ENCODE data around the gene THAP7.
"Not testable (repeated sequence)": the region's sequence is repeated elsewhere in the genome, so short reads cannot be mapped to it uniquely, and the experiment has no call there.

Gene THAP7

GRCh38 chr22:21012446-21013407 is 10.8 kb upstream of the THAP7 start:
- DNase-seq (ENCODE audit: low read depth) = no peak

DNA sequence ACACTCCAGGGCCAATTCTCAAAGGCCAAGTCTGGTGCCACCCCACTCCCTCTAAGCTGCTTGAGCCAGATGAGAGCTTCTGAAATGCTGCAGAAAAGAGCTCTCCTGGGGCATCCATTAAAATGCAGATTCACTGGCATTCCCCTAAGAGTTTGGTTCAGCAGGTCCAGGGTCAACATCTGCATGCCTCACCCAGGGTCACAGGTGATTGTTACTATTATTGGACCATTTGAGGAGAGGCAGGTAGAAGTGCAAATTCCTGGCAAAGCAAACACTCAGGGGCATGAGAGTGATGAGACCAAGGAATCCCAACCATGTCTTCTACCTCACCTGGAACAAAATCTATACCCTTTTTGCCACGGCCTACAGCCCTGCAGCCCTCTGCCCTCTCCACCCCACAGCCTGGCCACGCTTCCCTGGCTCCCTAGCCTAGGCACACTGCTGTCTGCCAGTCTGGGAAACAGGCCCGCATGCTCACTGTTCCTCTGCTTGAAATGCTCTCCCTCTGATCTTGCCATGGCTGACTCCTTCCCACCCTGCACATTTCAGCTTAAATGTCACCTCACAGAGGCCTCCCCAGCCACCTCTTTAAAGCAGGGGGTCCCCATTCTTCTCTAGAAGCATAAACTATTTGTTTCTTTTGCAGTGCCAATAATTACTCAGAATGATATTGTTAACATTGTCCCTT is 8.7 kb upstream of the THAP7 start:
- DNase-seq (ENCODE audit: low read depth) = no peak

GRCh38 chr22:21009638-21010425 is 7.9 kb upstream of the THAP7 start:
- no peak for DNase-seq (ENCODE audit: low read depth)

GRCh38 chr22:21009208-21009607 is 7.3 kb upstream of the THAP7 start:
- DNase-seq (ENCODE audit: low read depth) = not testable (repeated sequence)

GRCh38 chr22:21003782-21004181 is 1.9 kb upstream of the THAP7 start:
- no peak for DNase-seq (ENCODE audit: low read depth)

DNA sequence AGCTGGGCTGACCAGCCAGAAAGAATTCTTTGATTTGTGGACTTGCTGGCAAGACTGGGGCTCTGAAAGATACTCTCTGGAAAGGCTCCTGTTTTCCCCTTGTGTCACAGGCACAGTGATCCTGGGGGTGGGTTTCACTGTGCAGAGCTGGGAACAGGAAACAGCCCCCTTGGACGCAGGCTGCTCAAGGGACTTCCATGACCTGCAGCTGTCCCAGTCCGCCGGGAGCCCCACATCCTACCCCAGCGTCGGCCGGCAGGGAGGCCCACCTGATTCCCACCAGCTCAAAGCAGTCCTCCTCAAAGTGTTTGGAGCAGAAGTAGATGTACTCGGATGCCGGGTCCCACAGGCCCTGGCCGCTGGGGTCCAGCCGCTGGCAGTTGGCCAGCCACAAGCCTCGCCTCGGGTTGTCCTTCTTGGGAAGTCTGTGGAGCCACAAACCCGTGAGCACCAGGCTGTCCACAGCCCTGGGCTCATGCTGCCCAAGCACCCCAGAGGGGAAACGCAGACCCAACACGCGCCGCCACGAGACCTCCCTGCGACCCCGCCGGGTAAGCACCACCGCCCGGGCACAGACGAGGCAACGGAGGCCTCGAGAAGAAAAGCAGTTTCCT is 824 bp downstream of the THAP7 start:
- DNase-seq (ENCODE audit: low read depth) = no peak

DNA sequence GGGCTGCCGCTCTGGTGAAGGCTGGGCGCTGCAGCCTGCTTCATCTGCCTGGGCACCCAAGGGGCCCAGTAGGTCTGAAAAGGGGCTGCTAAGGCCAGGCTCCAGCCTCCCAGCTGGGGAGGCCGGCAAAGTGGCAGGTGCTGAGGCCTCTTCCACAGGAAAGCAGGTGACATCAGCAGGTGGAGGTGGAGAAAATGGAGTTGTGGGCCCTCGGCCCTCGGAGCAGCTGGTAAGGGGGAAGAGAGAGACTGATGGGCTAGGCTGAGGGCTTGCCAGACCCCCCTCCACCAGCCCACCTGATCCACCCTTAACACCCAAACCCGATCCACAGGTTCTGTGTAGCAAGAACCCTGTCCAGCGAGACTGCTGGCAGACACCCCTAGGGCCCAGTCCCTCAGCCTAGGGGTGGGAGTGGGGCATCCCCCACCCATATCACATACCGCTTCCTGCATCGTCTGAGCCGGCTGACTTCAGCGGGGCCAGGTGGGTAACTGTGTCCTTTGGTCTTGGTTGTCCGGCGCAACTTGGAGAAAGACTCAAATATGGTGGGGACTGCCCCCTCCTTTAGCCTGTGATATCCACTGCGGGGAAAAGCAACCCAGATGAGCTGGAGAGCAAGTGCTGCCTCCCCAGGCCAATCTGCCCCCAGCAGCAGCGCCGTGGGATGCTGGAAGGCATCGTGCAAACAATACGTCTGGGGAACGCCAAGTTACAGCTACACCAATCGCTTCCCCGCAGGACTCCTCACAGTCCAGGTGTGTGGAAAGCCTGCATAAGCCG is 1.5 kb downstream of the THAP7 start:
- DNase-seq (ENCODE audit: low read depth) = no peak

GRCh38 chr22:20999350-21000206 is 2.3 kb downstream of the THAP7 start:
- DNase-seq (ENCODE audit: low read depth) = no peak

GRCh38 chr22:20998411-20999336 is 3.2 kb downstream of the THAP7 start:
- DNase-seq (ENCODE audit: low read depth) = no peak

DNA sequence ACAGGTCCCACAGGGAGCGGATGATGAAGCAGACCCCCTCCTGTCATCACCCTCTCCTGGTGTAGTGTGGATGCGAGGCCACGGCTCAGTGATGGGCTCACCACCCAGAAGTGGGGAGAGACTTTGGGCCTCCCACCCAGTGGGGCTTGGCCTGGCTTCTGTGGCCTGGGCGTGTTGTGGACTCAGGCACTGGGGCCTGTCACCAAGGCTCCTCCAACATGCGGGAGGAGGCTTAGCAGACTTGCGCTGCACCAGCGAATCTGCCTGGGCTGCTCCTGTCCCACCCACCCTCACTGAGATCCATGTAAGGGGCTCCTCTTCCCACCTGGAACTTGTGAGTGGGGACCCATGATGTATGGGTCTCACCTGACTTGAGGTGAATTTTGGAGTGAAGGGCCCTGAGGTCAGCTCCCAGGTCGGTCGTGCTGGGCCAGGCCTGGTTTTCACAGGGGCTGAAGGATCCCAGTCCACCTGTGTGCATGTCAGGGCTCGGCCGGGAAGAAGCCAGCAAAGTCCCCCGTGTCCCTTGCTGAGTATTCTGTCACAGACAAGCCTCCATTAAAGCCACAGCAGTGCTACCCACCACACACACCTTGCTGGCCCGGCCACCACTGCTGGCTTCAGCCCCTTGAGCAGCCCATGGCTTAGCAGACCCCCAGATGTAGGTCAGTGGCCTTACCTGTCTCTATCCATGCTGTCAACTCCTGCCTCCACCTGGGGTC is 4.2 kb downstream of the THAP7 start:
- DNase-seq (ENCODE audit: low read depth) = no peak

GRCh38 chr22:20996598-20997535 is 5.1 kb downstream of the THAP7 start:
- no peak for DNase-seq (ENCODE audit: low read depth)

GRCh38 chr22:20996031-20996410 is 5.9 kb downstream of the THAP7 start:
- no peak for DNase-seq (ENCODE audit: low read depth)

DNA sequence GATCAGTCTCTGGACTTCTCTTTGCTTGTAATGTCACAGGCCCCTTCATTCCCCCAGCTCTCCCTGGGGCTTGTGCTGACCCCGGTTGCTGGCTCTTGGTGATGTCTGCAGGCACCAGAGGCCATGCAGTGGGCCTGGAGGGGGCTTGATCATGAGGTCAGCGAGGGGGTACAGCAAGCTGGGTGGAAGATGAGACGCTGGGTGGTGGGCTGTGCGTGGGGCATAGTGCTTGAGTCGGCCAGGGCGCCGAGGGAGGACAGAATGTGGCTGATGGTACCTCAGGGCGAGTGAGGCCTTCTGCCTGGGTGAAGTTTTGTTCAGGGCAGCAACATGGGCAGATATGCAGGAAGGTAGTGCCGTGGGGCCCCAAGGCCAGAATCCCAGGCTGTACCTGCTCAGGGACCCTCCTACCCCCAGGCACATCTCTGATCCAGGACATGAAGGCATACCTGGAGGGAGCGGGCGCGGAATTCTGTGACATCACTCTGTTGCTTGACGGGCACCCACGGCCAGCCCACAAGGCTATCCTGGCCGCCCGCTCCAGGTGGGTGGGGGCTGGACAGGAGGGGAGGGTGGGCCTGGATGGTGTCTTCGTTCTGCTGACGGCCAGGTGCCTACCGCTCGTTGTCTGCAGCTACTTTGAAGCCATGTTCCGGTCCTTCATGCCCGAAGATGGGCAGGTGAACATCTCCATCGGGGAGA is 6.4 kb downstream of the THAP7 start:
- no peak for DNase-seq (ENCODE audit: low read depth)

DNA sequence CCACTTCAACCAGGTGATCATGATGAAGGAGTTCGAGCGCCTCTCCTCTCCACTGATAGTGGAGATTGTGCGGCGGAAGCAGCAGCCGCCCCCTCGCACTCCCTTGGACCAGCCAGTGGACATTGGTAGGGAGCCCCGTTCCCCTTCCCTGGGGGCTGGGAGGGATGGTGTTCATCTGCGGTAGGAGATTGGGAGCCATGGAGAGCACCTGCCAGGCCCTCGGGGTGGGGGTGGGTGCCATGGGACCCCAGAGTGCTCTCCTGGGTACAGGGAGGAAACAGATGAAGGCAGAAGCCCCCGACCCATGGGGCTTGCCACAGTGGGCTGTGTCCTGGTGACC is 7.0 kb downstream of the THAP7 start:
- no peak for DNase-seq (ENCODE audit: low read depth)

DNA sequence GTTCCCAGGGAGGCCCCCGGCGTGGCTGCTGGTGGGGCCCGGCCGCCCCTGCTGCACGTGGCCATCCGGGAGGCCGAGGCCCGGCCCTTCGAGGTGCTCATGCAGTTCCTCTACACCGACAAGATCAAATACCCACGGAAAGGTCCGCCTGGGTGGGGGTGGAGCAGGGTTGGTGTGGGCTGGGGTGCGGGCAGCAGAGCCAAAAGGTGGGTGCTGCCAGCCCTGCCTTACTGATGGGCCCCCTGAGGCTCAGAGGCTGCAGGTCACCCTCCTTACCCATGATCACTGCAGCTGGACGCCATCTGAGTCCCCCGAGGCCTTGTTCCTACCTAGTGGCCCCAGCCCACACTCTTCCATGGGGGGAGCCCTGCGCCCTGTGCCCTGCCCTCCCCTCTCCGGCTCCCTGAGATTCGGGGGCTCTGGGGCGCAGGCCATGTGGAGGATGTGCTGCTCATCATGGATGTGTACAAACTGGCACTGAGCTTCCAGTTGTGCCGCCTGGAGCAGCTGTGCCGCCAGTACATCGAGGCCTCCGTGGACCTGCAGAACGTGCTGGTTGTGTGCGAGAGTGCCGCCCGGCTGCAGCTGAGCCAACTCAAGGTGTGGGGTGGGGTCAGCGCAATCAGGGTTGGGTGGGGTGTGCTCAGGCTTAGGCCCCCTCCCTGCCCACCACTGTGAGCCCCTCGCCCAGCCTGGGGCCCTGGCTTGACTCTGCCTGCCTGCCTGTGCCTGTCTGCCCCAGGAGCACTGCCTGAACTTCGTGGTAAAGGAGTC is 7.6 kb downstream of the THAP7 start:
- DNase-seq (ENCODE audit: low read depth) = no peak

Data from GM04504 (cell line).